Fibroblast of the aortic adventitia (primary cell): Measurements from ENCODE around the gene CCDC57. TPM values are rescaled to one million over a fixed set of nuclear protein-coding genes. Genes with fewer than 3 reads are reported as not detected.
"Not testable (repeated sequence)": the region's sequence is repeated elsewhere in the genome, so short reads cannot be mapped to it uniquely, and the experiment has no call there.

Experiments used
- DNase-seq: peaks from one replicate; pipeline ENCODE4 v3.0.0-alpha.2; 2010; ENCODE audit warnings: low read depth
- H3K4me3 ChIP-seq: 2 replicates; pipeline ENCODE4 v1.5.1; 2011; ENCODE audit warnings: low read depth, mild to moderate bottlenecking, control low read depth, low read length, moderate library complexity
- CTCF ChIP-seq: IDR thresholded peaks from 2 replicates; pipeline ENCODE4 v1.5.1; 2011; ENCODE audit warnings: mild to moderate bottlenecking, low read length, control low read depth, inconsistent platforms; ENCODE audit not compliant: insufficient read depth
- total RNA-seq: library from RNA; depleted of rRNA; stranded (reverse); fragments of >200 nt; gene quantifications from 2 replicates; pipeline ENCODE4 v1.2.3, GENCODE V29; 2012; ENCODE audit warnings: low replicate concordance

Gene CCDC57
- total RNA-seq, 1 donor = 15.2 TPM

- DNase-seq = no peak
- no peak overlapping the region for H3K4me3 ChIP-seq
- no peak for TF ChIP-seq CTCF
These were observed 42.8 kb upstream of the CCDC57 start for GRCh38 chr17:82255402-82255972.

- not testable (repeated sequence) for H3K4me3 ChIP-seq, DNase-seq
These were observed 42.1 kb upstream of the CCDC57 start for GRCh38 chr17:82254746-82255145.

GRCh38 chr17:82254096-82254495, 41.5 kb upstream of the CCDC57 start:
- not testable (repeated sequence) for H3K4me3 ChIP-seq, DNase-seq

GRCh38 chr17:82253179-82253544, 40.5 kb upstream of the CCDC57 start:
- no peak for DNase-seq
- H3K4me3 ChIP-seq = no peak overlapping the region
- TF ChIP-seq CTCF = no peak

GRCh38 chr17:82252511-82253178, 40.0 kb upstream of the CCDC57 start:
- DNase-seq = no peak
- TF ChIP-seq CTCF = no peak
- no peak overlapping the region for H3K4me3 ChIP-seq

GRCh38 chr17:82250868-82251500, 38.3 kb upstream of the CCDC57 start:
- DNase-seq = no peak

GRCh38 chr17:82249896-82250581, 37.4 kb upstream of the CCDC57 start:
- no peak overlapping the region for H3K4me3 ChIP-seq
- DNase-seq = no peak
- no peak for TF ChIP-seq CTCF

More at GRCh38 chr17:82250868-82251500, 38.3 kb upstream of the CCDC57 start:
- no peak for TF ChIP-seq CTCF
- no peak overlapping the region for H3K4me3 ChIP-seq
